ENCODE data around the gene ZGPAT. TPM values are rescaled to one million over a fixed set of nuclear protein-coding genes. Genes with fewer than 3 reads are reported as not detected.

The ZGPAT gene
- total and polyA plus RNA-seq, 9 of the 15 experiments (the other 6 are each of a cell fraction or from before 2014, with no cell fraction given) = 0.14 to 26.6 (median 7.4) TPM

GRCh38 chr20:63707558-63708300, at the start of gene ZGPAT, which contains the start of gene ARFRP1 (continued):
- 0 out of 2 replicates have a peak, but pooled peaks have one; percentile 25 for TF ChIP-seq ARID3B (CRISPR knock-in tag; IDR thresholded peaks at IDR 0.05; ENCODE audit: borderline replicate concordance)
- TF ChIP-seq SIX5 (IDR thresholded peaks at IDR 0.05; ENCODE audit: borderline replicate concordance in 1 of 2, insufficient read depth in 1 of 2, low read depth in 1 of 2, low read length in 2 of 2) = peak; percentile 42 to 44; a peak in 3 of 4 replicates
- no peak for TF ChIP-seq POLR2H (tag; IDR thresholded peaks at IDR 0.05; ENCODE audit: low read depth)
- peak; percentile 83 for TF ChIP-seq FUS (optimal IDR thresholded peaks at IDR 0.05; ENCODE audit: low read depth, low read length)
- no peak for TF ChIP-seq EP300 (IDR thresholded peaks at IDR 0.05; ENCODE audit: low read length)
- no peak for TF ChIP-seq TGIF2 (CRISPR knock-in tag; IDR thresholded peaks at IDR 0.05)
- peak; percentile 99 for TF ChIP-seq NR2C2 (CRISPR knock-in tag; IDR thresholded peaks at IDR 0.05)
- TF ChIP-seq NR2C2 (tag; IDR thresholded peaks at IDR 0.05) = peak; percentile 100
- TF ChIP-seq PML (IDR thresholded peaks at IDR 0.05; ENCODE audit: low read length) = peak; percentile 23; the same call in 1 of the 2 replicates
- TF ChIP-seq ZNF197 (CRISPR knock-in tag; IDR thresholded peaks at IDR 0.05; ENCODE audit: low read depth) = 0 out of 2 replicates have a peak, but pooled peaks have one; percentile 45
- peak; percentile 72; the same call in 1 of the 2 replicates for TF ChIP-seq MTA3 (IDR thresholded peaks at IDR 0.05; ENCODE audit: borderline replicate concordance)
- peak; percentile 27; the same call in 1 of the 2 replicates for TF ChIP-seq KLF13 (tag; IDR thresholded peaks at IDR 0.05; ENCODE audit: borderline replicate concordance, low read depth)
- peak; percentile 96 for TF ChIP-seq PHF20 (IDR thresholded peaks at IDR 0.05; ENCODE audit: partially characterized antibody)
- TF ChIP-seq ZFX (CRISPR knock-in tag; IDR thresholded peaks at IDR 0.05) = peak; percentile 100
- TF ChIP-seq HMGXB4 (CRISPR knock-in tag; IDR thresholded peaks at IDR 0.05) = no peak
- TF ChIP-seq POLR2B (IDR thresholded peaks at IDR 0.05; ENCODE audit: low read depth, partially characterized antibody) = peak; percentile 52
- TF ChIP-seq CREB3L1 (IDR thresholded peaks at IDR 0.05; ENCODE audit: borderline replicate concordance, low read depth) = peak; percentile 82
- TF ChIP-seq NR3C1 (CRISPR knock-in tag; IDR thresholded peaks at IDR 0.05) = peak; percentile 77; the same call in 1 of the 2 replicates
- peak; percentile 42 for TF ChIP-seq TCF3 (CRISPR knock-in tag; IDR thresholded peaks at IDR 0.05)
- TF ChIP-seq FOXA1 (IDR thresholded peaks at IDR 0.05; ENCODE audit: borderline replicate concordance) = no peak
- no peak for TF ChIP-seq NBN (IDR thresholded peaks at IDR 0.05; ENCODE audit: low read depth)
- TF ChIP-seq ZNF75A (CRISPR knock-in tag; IDR thresholded peaks at IDR 0.05) = no peak
- no peak for TF ChIP-seq ZNF444 (CRISPR knock-in tag; IDR thresholded peaks at IDR 0.05)
- no peak for TF ChIP-seq XRCC4 (IDR thresholded peaks at IDR 0.05; ENCODE audit: extremely low read depth, insufficient read depth, insufficient read length)
- no peak for TF ChIP-seq LARP7 (IDR thresholded peaks at IDR 0.05)
